H1 (cell line): ENCODE data around the gene RCC1. TPM values are rescaled to one million over a fixed set of nuclear protein-coding genes. Genes with fewer than 3 reads are reported as not detected.

Experiments used
- BCL11A ChIP-seq, 2 experiments: IDR thresholded peaks; one replicate each; pipeline ENCODE4 v1.6.1; 2011; ENCODE audit warnings: low read depth in 2 of 2, low read length in 2 of 2, mild to moderate bottlenecking in 2 of 2
- CBX5 ChIP-seq: fragments of 300-800, 300-1000 bp; sonication (generic); IDR thresholded peaks from 2 replicates; pipeline ENCODE4 v1.7.1; 2016; ENCODE audit warnings: antibody characterized with exemption, low read length, low read depth
- PHF8 ChIP-seq: fragments of 200-600 bp; sonication (generic); conservative IDR thresholded peaks from 2 replicates; pipeline ENCODE4 v1.7.1; 2012; ENCODE audit warnings: low read depth, mild to moderate bottlenecking, inconsistent platforms, low read length, moderate library complexity
- polyA plus RNA-seq, 7 experiments: library from polyadenylated mRNA; depleted of rRNA in 3 of 7; stranded (reverse) in 5 of 7; unstranded in 2 of 7; fragments of >200 nt in 5 of 7; fragments of 200-250 nt in 2 of 7; gene quantifications; 1 replicate in 5 of 7; 2 replicates in 1 of 7; 4 replicates in 1 of 7; pipeline versions ENCODE4 v1.2.1 to v1.2.3, GENCODE V29; 2011 to 2013; ENCODE audit warnings: missing spikeins in 2 of 7, mixed read lengths in 2 of 7
- total RNA-seq: library from RNA; stranded (reverse); fragmentation: NEBNext Ultra II Directional; extraction: Animal tissue kit (Norgen Biotek cat#: 25700); gene quantifications from 2 replicates; pipeline ENCODE4 v1.2.1, GENCODE V29; 2021

RCC1 gene
- total and polyA plus RNA-seq, 2 of the 8 experiments (the other 6 are each of a cell fraction or from before 2014, with no cell fraction given) = 48.5 to 98.4 TPM

DNA sequence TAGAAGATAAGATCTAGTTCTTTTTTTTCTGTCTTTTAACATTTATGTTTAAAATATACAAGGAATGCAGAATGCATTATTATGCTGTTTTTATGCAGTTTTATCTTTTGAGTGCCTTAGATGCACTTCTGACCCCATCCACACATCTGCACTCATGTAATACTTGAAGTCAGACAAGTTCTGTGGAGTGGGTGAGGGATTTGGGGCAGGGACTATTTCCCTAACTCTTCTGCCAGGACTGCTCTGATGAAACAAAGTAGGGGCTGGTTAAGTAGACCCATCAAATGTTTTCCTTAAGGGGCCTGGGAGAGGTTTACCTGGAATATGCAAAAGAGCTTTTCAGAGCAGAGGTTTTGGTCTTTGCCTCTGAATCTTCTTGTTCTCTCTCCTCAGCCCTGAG, 58.5 kb downstream of the RCC1 start (continued):
- TF ChIP-seq CBX5 (no peak), BCL11A (IDR thresholded peaks at IDR 0.05; ENCODE audit: low read depth in 2 of 2, low read length in 2 of 2) (no peak), PHF8 (no peak)
